NCI-H187 treated with DMSO at 0.1 percent for 48 hours (cell line): ENCODE results near the gene MEDAG.

Experiments
- DNase-seq: peaks from one replicate; lab custom pipeline; 2025; lab: John Stamatoyannopoulos, UW

MEDAG gene

DNA sequence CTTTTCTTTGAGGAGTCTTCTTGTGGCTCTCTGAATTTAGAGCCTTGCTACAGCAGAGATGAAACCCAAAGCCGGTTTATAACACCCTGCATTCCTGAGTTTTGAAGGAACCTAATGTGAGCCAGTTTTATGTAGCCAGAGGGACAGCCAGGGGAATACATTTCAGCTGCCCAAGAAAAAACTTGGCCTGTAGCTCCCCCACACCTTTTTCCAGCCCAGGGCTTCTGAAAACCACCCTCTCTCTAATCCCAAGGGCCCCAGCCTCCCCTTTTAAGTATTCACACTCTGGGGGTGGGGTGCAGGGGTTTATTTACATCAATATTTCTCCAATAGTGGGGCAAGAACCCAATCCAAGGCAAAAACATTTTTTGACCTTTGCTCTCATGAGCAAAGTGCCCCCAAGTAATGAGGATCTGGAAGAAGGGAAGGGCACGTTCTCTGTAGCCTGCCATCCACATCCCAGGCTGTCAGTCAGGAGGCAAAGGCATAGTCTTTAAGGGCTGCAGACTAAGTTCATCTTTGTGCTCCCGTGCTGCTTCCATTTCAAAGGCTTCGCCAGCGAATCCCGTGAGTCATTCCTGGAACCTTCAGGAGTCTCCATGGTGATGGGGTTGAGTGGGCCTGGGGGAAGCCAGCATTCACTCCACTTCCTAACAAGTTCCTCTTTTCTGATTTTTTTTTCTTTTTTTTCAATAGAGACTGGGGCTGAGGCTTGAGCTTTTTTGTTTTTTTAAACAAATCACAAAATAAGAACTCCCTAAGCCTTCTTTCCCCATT, 33.2 kb upstream of the MEDAG start:
- no peak for DNase-seq

- no peak for DNase-seq
These were observed 32.6 kb upstream of the MEDAG start for GRCh38 chr13:30873499-30873898.

DNA sequence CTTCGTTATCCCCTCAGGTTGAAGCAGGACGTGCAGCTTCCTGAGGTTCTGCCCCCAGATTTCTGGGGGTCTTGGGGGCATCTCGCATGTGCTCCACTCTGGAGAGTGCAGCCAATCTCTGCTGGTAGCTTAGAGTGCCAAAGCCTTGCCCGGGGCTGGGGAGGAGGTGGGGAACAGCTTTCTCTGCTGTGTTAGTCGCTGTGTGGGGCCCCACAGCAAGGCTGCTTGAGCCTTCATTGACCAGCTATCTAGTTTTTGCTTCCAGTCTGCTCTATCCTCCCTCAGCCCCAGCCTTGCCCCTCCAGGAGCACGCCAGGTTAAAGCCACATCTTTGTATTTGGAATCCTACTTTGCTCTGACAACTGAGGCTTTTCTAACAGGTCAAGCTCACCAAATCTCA, 32.0 kb upstream of the MEDAG start:
- no peak for DNase-seq

- no peak for DNase-seq
These were observed 31.5 kb upstream of the MEDAG start for GRCh38 chr13:30874561-30874960.

DNA sequence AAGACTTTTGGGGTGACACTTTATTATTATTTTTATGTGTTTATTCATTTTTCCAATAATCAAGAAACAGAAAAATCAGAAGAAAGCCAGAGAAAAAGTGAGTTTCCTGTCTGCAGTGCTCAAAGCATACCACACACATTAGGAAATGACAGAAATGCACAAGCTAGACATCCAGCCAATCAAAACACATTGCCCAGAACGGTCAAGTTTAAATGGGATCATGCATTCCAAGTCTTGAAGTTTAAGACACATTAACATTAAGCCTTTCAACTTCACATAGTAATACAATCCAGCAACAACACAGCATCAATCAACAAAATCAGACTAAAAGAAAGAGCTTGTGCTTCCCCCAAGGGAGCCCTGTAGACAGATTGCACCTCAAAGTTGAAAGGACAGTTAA, 28.7 kb upstream of the MEDAG start:
- DNase-seq = no peak

DNA sequence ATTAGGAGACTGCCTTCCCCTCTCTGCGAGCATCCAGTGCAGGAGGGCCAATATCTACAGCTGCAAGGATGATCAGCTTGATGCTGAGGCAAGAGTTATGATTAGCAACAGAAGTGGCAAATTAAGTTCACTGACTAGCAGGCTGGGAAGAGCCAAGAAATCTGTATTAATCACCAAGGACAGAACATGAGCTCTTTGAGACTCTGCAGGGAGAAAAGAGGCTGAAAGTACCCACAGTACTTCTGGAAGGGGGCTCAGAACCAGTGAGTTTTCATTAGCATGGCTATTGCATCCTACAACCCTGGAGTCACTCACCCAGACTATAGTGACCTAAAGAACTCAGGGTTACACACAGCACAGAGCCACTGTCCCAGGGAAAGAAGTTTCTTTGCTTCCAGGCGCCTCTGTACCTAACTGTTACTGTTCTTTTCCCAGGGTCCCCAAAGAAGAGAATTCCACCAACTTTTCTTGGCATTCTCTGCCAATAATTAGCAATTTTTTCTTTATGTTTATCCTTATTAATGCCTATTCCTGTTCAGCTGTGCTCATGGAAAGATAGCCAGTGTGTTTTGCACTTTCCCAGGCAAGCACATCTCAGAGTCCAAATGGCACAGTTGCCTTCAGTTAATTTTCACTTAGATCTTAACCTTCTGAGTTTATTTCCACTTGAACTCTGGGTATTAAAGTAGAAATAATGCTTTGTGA, 25.8 kb upstream of the MEDAG start:
- no peak for DNase-seq

DNA sequence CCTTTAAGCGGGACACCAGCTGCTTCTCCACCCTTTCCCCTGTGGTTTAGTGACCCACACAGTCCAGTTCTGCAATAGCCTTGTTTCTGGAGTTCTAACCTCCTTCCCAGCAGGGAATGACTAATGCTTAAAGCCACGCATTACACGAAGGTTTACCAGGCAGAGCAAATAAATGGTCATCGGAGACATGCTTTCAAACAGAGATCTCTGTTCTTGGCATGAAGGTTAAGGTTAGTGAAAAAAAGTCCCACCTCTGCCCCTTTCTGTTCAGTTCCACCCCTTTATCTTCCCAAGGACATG, 25.3 kb upstream of the MEDAG start:
- DNase-seq = no peak

DNA sequence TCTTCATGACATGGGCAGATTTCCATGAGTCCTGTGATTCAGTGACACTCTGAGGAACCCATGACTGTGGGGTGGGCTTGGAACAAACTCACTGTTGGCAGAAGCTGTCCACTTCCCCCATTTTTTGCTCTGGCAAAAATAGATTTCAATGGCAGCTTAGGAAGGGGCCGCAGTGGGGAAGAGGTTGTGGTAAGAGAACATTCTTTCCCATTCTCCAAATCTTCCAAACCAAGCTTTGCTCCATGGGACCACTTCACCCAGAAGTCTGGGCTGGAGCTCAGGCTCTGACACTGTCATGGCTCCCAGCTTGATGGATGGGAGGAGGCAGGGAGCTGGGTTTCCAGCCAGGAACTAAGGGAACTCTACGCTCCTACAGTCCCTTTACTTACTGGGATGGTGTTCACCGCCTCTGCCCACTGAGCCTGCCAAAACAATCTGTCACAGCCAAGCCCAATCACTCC, 24.9 kb upstream of the MEDAG start:
- DNase-seq = no peak

DNA sequence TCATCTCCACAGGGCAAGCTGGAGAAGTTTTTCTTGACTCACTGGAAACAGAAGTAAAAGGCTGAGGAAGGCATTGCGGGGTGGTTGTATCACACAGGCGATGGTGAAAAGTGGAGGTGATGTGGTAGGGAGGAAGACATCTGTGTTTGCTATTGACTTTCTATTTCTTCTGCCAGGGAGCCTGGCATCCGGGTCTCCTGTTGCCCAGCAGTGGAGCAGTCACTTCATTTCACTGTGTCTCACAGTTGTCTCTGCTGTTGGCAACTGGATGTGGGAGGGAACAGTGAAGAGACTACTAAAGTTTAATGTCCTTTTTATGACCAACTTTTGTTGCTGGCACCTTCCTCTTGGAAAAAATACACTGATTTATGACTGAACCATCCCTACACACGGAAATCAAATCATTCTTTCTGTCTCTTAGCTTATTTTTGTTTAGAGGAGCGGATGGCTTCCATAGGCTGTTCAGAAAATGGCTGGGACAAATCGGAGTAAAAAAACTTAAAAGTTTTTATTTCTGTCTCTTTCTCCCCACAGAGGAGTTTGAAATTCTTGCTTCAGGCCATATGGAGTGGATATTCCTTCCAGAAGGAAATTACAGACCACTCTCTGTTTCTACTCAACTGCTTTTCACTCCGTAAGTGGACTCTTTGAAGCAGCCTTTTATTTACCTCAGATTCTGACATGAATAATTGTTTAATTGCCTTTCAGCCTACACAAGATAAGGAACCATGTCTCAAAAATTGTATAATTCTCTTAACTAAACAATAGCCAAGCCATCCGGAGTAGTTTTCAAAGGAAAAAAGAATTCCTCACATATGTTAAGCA, 23.8 kb upstream of the MEDAG start:
- no peak for DNase-seq

DNA sequence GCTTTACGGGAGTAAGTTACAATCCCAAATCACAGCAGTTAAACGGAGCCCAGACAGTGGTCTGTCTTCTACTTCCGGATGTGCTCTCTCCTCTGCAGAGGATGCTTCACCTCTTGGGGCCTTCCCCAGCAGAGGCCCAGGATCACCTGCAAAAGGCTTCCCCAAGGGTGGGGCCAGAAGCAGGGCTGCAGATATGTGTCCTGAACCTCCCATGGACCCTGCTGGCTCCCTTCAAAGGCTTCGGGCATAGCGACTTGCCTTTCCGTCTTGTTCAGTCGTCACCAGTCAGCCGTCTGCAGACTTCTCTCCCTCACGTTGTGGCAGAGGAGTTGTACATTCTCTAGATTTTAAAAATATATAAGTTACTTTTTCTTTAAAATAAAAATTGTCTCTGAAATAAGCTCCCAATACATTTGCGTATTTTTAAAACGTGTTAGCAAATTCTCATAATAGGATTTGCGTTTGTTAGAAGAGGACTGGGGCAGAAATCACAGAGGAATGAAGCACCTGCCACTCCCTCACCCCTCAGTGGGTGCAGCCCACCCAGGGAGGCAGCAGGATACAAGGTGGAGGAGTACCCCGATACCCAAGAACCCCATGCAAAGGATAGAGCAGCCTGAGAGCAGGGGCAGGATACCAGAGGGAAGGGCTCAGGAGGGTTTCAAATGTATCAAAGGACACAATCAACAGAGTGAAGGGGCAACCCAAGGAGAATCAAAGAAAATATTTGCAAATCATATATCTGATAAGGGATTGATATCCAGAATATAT, 22.9 kb upstream of the MEDAG start:
- DNase-seq = no peak

DNA sequence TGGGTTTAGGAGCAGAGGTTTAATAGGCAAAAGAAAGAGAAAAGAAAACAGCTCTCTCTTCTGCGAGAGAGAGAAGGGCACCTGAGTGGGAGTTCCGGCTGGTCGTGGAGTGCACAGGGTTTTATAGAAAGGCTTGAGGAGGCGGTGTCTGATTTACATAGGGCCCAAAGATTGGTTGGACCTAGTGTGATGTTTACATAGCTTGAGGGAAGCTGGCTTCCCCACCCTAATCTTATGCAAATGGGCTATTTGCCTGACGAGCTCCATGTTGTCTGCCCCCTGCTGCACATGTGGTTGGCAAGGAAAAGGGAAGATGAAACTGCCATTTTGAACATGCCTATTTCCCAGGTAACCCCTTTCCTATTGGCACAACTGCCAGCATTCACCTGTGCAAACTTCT, 21.5 kb upstream of the MEDAG start:
- DNase-seq = no peak

- no peak for DNase-seq
These were observed 16.8 kb upstream of the MEDAG start for GRCh38 chr13:30889196-30889690.

- DNase-seq = no peak
These were observed 13.1 kb upstream of the MEDAG start for GRCh38 chr13:30892966-30893365.

- no peak for DNase-seq
These were observed 10.3 kb upstream of the MEDAG start for GRCh38 chr13:30895773-30896172.

- no peak for DNase-seq
These were observed 8.0 kb upstream of the MEDAG start for GRCh38 chr13:30898070-30898469.

DNA sequence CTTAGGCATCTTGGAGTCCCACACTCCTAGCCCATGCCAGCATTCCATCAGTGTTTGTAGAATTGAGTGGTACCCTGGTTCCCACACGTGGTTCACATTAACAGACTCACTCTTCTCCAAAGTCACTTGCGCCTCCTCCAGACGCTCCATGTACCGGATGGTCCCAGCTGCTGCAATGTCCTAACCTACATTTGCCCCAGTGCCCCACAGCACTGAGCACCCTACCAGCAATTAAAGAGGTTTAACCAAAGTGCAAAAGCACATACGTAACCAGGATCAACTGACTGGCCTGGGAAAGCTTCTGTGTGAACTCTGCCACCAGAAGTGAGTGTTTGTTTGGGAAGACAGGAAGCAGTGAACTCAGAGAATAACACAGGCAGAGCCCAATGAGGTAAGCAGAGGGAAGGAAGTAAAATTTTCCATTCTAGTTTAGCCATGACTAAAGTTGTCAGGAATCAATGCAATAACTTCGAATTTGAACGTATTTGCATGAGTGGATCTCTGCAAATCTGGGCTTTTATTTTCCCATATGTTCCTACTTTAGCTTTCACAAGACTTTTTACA, 7.3 kb upstream of the MEDAG start:
- no peak for DNase-seq

- DNase-seq = no peak
These were observed 5.6 kb upstream of the MEDAG start for GRCh38 chr13:30900436-30900835.

GRCh38 chr13:30900952-30901749, 4.9 kb upstream of the MEDAG start:
- DNase-seq = no peak

DNA sequence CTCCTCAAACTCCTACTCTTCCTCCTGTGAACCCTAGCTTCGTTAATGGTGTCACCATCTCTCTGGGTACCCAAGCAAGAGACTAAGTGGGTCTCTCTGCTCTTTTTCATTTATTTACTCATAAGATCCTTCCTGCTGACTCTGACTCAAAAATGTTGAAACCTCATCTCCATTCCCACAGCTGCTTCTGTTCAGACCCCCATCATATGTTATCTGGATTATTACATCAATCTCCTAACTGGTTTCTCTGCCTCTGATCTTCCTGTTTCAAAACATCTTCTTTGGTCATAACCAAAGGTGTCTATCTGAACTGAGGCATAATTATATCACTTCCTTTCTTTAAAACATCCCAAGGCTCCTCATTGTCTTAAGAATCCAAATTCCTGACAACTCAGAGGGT, 2.0 kb upstream of the MEDAG start:
- no peak for DNase-seq

- DNase-seq = no peak
These were observed 460 bp downstream of the MEDAG start for GRCh38 chr13:30906411-30907051.
